ENCODE measurements around the gene CD8A. TPM values are rescaled to one million over a fixed set of nuclear protein-coding genes. Genes with fewer than 3 reads are reported as not detected.
"Not testable (repeated sequence)": the region's sequence is repeated elsewhere in the genome, so short reads cannot be mapped to it uniquely, and the experiment has no call there.

The CD8A gene
- polyA plus RNA-seq (2012; ENCODE audit: missing spikeins) = not detected

DNA sequence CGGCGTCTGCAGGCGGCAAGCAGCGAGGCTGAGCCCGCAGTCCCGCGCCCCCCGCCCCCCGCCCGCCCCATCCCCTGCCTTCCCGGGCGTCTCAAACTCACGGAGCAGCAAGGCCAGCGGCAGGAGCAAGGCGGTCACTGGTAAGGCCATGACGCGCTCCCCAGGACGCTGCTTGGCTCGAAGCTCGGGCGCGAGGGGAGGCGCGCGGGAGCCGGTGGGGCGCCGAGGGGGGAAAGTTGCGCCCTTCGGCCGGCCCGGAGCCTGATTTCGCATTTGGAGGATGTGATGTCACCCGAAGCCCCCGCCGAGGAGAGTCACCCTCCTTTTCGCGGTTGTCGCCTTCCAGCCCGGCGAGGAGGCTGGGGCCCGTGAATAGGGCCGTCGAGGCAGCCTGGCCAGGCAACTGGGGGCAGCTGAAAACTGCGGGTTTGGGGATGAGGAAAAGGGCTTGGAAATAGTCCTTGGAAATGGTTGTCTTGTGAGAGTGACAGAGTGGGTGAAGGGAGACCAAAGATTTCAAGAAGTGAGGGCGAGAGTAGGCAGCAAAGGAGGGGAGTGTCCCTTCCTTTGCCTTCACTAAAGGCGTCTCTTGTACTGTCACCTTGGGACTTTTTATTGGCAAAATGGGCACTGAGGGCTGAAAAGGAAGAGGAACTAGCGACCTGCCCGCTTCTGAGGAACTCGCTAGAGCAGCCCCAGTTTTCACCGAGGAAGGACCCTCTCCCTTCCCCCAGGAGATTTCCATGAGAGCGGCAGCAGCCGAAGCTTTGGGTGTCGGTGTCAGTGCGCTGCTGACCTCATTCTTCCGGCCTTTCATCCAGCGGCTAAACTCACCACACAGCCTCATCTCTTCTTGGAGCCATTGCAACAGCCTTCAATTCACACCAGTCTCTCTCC lies at the start of gene CD8A:
Gene CD8A, minus strand, starts transcription at position 238 of the 897 bp plus-strand sequence. Its CDS starts 88 bp downstream, at position 150.
- DNase-seq (ENCODE audit: insufficient read length) (no peak), FAIRE-seq (no peak)
- TF ChIP-seq POLR2AphosphoS5 (IDR thresholded peaks at IDR 0.05; ENCODE audit: low read depth, low read length) = no peak
- TF ChIP-seq POLR2A (IDR thresholded peaks at IDR 0.05; ENCODE audit: low read depth, low read length) = no peak
- TF ChIP-seq TAF1 (IDR thresholded peaks at IDR 0.05; ENCODE audit: borderline replicate concordance, low read depth, low read length) = no peak

DNA sequence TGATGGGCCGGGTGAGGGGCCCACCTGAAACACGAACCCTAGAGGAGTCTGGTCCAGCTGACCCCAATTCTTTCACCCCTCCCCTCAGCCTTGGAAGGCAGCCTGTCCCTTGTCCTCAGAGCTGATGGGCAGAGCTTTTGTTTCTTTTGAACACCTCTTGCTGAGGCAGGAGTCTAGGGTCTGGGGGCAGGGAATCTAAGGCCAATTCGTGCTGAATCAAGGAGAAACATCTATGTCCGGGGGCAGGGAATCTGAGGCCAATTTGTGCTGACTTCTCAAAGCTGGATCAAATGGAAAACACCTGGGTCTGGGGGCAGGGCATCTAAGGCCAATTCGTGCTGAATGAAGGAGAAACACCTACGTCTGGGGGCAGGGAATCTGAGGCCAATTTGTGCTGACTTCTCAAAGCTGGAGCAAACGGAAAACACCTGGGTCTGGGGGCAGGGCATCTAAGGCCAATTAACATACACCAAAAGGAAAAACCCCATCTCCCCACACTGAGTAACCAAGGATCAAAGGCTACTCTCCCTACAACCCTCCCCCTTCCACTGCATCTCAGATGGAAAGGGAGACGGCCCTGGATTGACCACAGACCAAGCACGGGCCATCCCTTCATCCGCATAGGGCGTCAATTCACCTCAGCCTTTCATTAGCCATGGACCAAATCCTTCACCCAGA lies 49.3 kb upstream of the CD8A start:
- FAIRE-seq; DNase-seq (ENCODE audit: insufficient read length): not testable (repeated sequence)

DNA sequence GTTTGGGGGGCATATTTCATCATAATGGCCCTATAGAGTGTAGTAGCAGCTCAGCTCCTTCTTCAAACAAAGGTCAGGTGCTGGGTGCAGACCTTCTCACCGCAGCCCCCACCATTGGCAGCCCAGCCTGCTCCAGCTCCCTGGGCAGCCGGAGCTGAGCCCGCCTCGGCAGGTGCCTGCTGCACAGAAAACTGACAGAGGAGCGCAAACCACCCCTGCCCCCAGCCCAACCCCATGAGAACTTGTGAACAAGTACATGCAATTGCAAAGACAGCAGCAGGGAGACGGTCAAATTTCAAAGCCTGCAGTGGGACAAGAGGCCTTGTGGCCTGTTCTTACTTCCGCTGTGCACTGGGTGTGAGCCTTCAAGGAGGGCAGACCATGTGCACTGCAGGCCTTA lies 48.7 kb upstream of the CD8A start:
- DNase-seq (ENCODE audit: insufficient read length); FAIRE-seq: not testable (repeated sequence)

DNA sequence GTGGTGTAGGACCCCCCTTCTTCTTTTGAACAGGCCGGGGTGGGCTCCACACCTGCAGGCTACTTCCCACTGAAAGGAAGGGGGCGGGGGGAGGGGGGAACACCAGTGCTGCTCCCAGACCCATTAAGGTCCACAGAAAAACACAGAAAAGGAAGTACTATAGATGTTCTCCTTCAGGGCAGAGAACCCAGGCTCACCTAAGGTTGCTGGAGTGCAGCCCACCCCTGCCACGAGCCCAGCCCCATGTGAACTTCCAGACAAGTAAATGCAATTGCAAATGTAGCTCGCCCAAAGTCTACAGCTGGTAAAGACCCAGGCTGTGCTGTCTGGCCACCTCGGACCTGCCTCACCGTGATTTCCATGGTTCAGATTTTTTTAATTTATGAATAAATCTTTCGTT lies 47.0 kb upstream of the CD8A start:
- peak; percentile 14 for FAIRE-seq
- not testable (repeated sequence) for DNase-seq (ENCODE audit: insufficient read length)

DNA sequence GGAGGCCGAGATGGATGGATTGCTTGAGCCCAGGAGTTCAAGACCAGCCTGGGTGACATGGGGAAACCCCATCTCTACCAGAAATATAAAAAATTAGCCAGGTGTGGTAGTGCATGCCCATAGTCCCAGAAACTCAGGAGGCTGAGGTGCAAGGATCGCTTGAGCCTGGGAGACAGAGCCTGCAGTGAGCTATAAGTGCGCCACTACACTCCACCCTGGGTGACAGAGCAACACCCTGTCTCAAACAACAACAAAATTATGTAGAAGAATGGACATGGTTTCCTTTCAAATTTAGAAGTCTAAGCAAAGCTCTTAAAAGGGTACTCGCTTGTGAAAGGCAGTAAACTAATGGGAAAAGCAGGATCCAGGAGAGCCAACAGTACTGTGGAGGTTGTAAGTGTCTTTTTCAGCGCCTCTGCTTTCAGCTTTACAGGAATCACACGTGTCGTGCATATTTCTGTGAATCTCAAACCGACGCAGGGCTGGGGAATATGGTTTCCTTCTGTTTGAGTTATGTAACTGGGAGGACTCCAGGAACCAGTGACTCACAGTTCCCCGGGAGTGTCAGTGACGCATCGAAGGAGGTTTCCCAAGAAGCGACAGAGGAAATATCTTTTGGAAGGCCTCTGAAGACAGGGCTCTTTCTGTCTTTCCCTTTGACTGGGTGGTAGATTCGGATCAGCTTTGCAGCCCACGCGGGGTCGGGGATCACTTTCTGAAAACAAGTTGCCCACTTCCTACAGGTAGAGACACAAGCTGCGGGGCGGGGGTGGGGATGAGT lies 46.4 kb upstream of the CD8A start:
- FAIRE-seq = peak; percentile 65
- DNase-seq (ENCODE audit: insufficient read length) = not testable (repeated sequence)

DNA sequence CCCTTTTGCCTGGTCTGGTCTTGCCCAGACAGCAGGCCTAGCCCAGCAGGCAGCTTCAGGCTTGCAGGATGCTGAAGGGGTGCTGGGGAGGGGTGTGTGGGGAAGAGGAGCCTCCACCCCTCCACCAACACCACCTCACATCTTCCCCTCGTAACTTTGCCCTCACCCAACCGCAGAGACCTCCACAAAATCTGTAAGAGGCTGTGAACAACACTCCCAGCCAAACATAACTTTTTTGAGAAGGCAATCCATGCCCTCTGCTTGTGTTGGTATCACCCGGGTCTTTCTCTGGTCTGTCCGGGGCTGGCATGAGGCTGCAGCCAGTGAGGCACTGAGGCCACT lies 44.8 kb upstream of the CD8A start:
- FAIRE-seq; DNase-seq (ENCODE audit: insufficient read length): not testable (repeated sequence)

DNA sequence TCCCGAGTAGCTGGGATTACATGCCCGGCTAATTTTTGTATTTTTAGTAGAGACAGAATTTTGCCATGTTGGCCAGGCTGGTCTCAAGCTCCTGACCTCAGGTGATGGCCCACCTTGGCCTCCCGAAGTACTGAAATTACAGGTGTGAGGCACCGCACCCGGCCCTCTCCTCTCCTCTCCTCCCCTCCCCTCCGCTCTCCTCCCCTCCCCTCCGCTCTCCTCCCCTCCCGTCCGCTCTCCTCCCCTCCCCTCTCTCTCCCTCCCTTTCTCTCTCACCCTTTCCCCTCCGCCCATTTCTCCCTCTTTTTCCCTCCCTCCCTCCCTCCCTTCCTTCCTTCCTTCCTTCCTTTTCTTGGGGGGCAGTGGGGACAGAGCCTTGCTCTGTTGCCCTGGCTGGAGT lies 42.6 kb upstream of the CD8A start:
- DNase-seq (ENCODE audit: insufficient read length) (no peak), FAIRE-seq (no peak)
- TF ChIP-seq POLR2AphosphoS5 (IDR thresholded peaks at IDR 0.05; ENCODE audit: low read depth, low read length) = no peak
- no peak for TF ChIP-seq TAF1 (IDR thresholded peaks at IDR 0.05; ENCODE audit: borderline replicate concordance, low read depth, low read length)
- no peak for TF ChIP-seq POLR2A (IDR thresholded peaks at IDR 0.05; ENCODE audit: low read depth, low read length)

DNA sequence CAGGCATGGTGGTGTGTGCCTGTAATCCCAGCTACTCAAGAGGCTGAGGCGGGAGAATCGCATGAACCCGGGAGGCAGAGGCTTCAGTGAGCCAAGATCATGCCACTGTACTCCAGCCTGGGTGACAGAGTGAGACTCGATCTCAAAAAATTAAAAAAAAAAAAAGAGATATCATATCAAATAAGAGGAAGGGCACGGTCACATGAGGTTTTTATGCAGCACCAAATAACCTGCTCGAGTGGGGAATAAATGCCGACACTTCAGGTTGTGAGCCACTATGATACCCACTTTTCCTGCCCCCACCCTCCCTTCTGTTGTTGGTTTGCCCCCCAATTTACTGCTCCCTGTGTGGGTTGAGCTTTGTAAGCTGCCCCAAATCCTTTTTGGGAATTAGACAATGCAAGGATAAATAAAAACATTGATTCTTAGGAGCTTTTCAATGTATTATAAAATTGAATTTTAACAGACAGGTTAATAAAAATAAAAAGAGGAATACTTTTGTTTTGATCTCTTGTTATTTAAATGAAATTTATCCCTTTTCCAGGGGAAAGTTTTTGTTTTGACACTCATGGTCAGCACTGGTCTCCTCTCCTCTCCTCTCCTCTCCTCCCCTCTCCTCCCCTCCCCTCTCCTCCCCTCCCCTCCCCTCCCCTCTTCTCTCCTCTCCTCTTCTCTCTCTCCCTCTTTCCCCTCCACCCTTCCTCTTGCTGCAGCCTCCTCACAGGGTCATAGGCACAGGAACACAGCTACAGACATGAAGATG lies 41.8 kb upstream of the CD8A start:
- TF ChIP-seq POLR2AphosphoS5 (IDR thresholded peaks at IDR 0.05; ENCODE audit: low read depth, low read length) = no peak
- no peak for TF ChIP-seq POLR2A (IDR thresholded peaks at IDR 0.05; ENCODE audit: low read depth, low read length)
- no peak for TF ChIP-seq TAF1 (IDR thresholded peaks at IDR 0.05; ENCODE audit: borderline replicate concordance, low read depth, low read length)

DNA sequence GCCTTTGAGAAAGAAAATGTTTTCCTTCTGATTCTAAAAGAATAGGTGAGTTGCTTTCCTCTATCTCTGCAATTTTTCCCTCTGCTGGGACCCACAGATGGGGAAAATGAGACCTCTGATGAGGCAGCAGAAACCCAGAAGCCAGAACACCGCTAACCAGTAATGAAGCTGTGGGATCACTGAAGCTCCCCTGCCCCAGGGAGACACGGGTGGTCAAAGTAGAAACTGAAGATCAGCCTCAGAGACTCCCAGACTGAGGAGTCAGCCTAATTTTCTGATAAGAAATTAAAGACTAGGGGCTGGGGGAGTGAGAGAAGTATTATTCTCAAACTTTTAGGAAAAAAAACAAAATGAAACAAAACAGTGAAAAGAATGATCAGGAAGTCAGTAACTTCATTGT lies 40.8 kb upstream of the CD8A start:
- DNase-seq (ENCODE audit: insufficient read length) (no peak), FAIRE-seq (no peak)
- TF ChIP-seq TAF1 (IDR thresholded peaks at IDR 0.05; ENCODE audit: borderline replicate concordance, low read depth, low read length) = no peak
- no peak for TF ChIP-seq POLR2A (IDR thresholded peaks at IDR 0.05; ENCODE audit: low read depth, low read length)
- TF ChIP-seq POLR2AphosphoS5 (IDR thresholded peaks at IDR 0.05; ENCODE audit: low read depth, low read length) = no peak

More for the DNA sequence above, 41.8 kb upstream of the CD8A start:
- FAIRE-seq (no peak), DNase-seq (ENCODE audit: insufficient read length) (no peak)

DNA sequence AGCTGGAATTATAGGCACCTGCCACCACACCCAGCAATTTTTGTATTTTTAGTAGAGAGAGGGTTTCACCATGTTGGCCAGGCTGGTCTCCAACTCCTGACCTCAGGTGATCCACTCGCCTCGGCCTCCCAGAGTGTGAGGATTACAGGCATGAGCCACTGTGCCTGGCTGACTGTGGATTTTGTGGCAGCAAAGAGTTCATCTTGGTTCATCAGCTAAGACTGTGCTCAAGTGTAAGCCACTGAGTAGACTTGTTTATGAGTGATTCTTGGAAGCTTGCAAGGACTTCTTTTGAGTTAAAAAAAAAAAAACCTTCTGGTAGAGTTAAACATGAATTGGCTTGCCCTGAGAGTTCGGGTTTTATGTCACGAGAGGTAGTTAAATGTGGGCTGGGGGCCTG lies 36.2 kb upstream of the CD8A start:
- TF ChIP-seq POLR2A (IDR thresholded peaks at IDR 0.05; ENCODE audit: low read depth, low read length) = no peak
- TF ChIP-seq TAF1 (IDR thresholded peaks at IDR 0.05; ENCODE audit: borderline replicate concordance, low read depth, low read length) = no peak
- TF ChIP-seq POLR2AphosphoS5 (IDR thresholded peaks at IDR 0.05; ENCODE audit: low read depth, low read length) = no peak
- no peak for DNase-seq (ENCODE audit: insufficient read length)
- no peak for FAIRE-seq

DNA sequence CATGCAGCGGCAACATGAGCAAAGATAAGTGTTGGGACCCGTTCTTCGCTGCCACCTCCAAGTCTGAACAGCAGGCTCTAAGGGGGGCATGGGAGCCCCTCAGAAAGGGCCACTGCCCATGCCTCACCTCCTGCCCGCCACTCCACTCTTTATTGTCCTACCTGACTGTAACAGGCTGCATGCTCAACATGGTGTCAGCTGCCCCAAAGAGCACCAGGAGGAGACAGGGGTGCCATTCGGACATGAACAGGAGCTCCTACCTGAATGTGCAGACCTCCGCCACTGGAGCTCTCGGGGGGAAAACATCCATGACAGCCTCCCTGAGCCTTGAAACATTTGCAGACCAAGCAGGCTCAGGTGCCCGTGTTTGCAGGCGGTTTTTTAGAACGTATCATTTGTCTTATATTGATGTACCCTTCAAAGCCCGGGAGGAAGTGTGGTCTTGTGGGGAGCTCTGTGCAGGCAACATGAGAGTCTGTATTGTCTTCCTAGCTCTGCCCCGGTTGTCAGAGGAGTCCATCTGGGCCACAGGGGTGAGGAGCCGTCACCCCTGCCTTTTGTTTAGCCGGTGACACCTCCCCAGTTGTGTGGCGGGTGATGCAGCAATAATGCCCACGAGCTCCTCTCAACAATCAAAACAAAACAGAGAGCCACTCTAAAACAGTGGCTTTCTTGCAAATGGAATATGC lies 35.1 kb upstream of the CD8A start:
- no peak for DNase-seq (ENCODE audit: insufficient read length)
- TF ChIP-seq TAF1 (IDR thresholded peaks at IDR 0.05; ENCODE audit: borderline replicate concordance, low read depth, low read length) (no peak), POLR2AphosphoS5 (IDR thresholded peaks at IDR 0.05; ENCODE audit: low read depth, low read length) (no peak), POLR2A (IDR thresholded peaks at IDR 0.05; ENCODE audit: low read depth, low read length) (no peak)
- no peak for FAIRE-seq

Measured in GM12892 (cell line).